Colonic mucosa (tissue), 4 donors: ENCODE data around the gene NT5C2. TPM values are rescaled to one million over a fixed set of nuclear protein-coding genes. Genes with fewer than 3 reads are reported as not detected.
"Not testable (repeated sequence)": the region's sequence is repeated elsewhere in the genome, so short reads cannot be mapped to it uniquely, and the experiment has no call there.

Source experiments
- DNase-seq: peaks from one replicate; pipeline ENCODE4 v3.0.0-alpha.2; 2020
- H3K27ac ChIP-seq: fragments of 200-600 bp; one replicate; pipeline ENCODE4 v1.8.0; 2021
- H3K27me3 ChIP-seq: fragments of 200-600 bp; one replicate; pipeline ENCODE4 v1.8.0; 2021
- H3K36me3 ChIP-seq: fragments of 200-600 bp; one replicate; pipeline ENCODE4 v1.8.0; 2021
- H3K4me1 ChIP-seq: fragments of 200-600 bp; one replicate; pipeline ENCODE4 v1.8.0; 2021; ENCODE audit warnings: mild to moderate bottlenecking
- H3K4me3 ChIP-seq: fragments of 200-600 bp; one replicate; pipeline ENCODE4 v1.8.0; 2021
- H3K9ac ChIP-seq, 2 donors: one replicate each; pipeline ENCODE4 v1.7.0; 2013; ENCODE audit warnings: control low read depth in 2 of 2, low read depth in 2 of 2, low read length in 2 of 2
- H3K9me3 ChIP-seq: fragments of 200-600 bp; one replicate; pipeline ENCODE4 v1.8.0; 2021
- CTCF ChIP-seq: fragments of 200-600 bp; IDR thresholded peaks from one replicate; pipeline ENCODE4 v1.8.0; 2022; ENCODE audit warnings: antibody characterized with exemption, mild to moderate bottlenecking
- intact Hi-C: fragments of 100-400 bp; cut with DNase I; formaldehyde crosslinking; loops from one replicate; pipeline ENCODE4 v1.14.1; 2022
- total RNA-seq, 2 donors: library from RNA; stranded (reverse); fragmentation: NEBNext Ultra II Directional in 1 of 2; extraction: Animal tissue kit (Norgen Biotek cat#: 25700) in 1 of 2; gene quantifications; one replicate each; pipeline ENCODE4 v1.2.1, GENCODE V29; 2021
- donor health status: healthy.
- donor health status: DM: no; HTN: no; CAD: no.
- donor health status: DM: no; HTN: no; CAD: no.

Gene NT5C2
- total RNA-seq, 2 donors from 2014 or later, result 59.6 to 89.5 TPM

GRCh38 chr10:103069453-103070331 lies 123.4 kb downstream of the NT5C2 start:
- Histone ChIP-seq H3K36me3 (no peaks in the 10 kb centered on the region), H3K9ac (no peak overlapping the region), H3K4me1 (no peaks in the 10 kb centered on the region), H3K27me3 (no peaks in the 10 kb centered on the region), H3K27ac (no peak overlapping the region), H3K4me3 (no peak overlapping the region), H3K9me3 (no peaks in the 10 kb centered on the region)
- TF ChIP-seq CTCF, result peak; percentile 58
- peak; percentile 69 for DNase-seq
- intact Hi-C loops, result loop anchor here (2.0 to 5.0 kb wide), 2 partner anchors 153 to 232 kb away; partner anchors contain the start of gene CYP17A1

- Histone ChIP-seq H3K27ac (no peak overlapping the region), H3K27me3 (no peaks in the 10 kb centered on the region), H3K36me3 (no peaks in the 10 kb centered on the region), H3K9me3 (no peaks in the 10 kb centered on the region), H3K4me1 (no peaks in the 10 kb centered on the region), H3K4me3 (no peak overlapping the region), H3K9ac (no peak overlapping the region)
- no peak for TF ChIP-seq CTCF
- DNase-seq, result no peak
- intact Hi-C loops, result loop anchor here (2.0 to 5.0 kb wide), 2 partner anchors 151 to 231 kb away; partner anchors contain the start of gene CYP17A1
These were observed 125.1 kb downstream of the NT5C2 start for GRCh38 chr10:103067956-103068355.

GRCh38 chr10:103067484-103067883 lies 125.6 kb downstream of the NT5C2 start:
- no peaks in the 10 kb centered on the region for H3K27me3 ChIP-seq
- H3K27ac ChIP-seq, result no peak overlapping the region
- no peaks in the 10 kb centered on the region for H3K4me1 ChIP-seq
- no peak for TF ChIP-seq CTCF
- H3K9me3 ChIP-seq, result no peaks in the 10 kb centered on the region
- DNase-seq, result no peak
- H3K36me3 ChIP-seq, result no peaks in the 10 kb centered on the region
- intact Hi-C loops, result loop anchor here (5.0 kb wide), 1 partner anchor 230 kb away; the partner anchor contains the start of gene CYP17A1
- no peak overlapping the region for H3K9ac ChIP-seq
- H3K4me3 ChIP-seq, result no peak overlapping the region

- H3K36me3 ChIP-seq, H3K9me3 ChIP-seq, H3K4me1 ChIP-seq, H3K27me3 ChIP-seq, H3K27ac ChIP-seq, H3K9ac ChIP-seq, DNase-seq, H3K4me3 ChIP-seq: not testable (repeated sequence)
- intact Hi-C loops, result loop anchor here (5.0 kb wide), 1 partner anchor 230 kb away; the partner anchor contains the start of gene CYP17A1
These were observed 126.0 kb downstream of the NT5C2 start for GRCh38 chr10:103067099-103067477.

- Histone ChIP-seq H3K4me3 (no peak overlapping the region), H3K27ac (no peak overlapping the region), H3K9ac (no peak overlapping the region), H3K9me3 (no peaks in the 10 kb centered on the region), H3K27me3 (no peaks in the 10 kb centered on the region), H3K4me1 (no peaks in the 10 kb centered on the region), H3K36me3 (no peaks in the 10 kb centered on the region)
- intact Hi-C loops, result loop anchor here (5.0 kb wide), 1 partner anchor 229 kb away; the partner anchor contains the start of gene CYP17A1
- no peak for DNase-seq
- no peak for TF ChIP-seq CTCF
These were observed 126.7 kb downstream of the NT5C2 start for GRCh38 chr10:103066141-103067098.
